A549 (cell line): ENCODE results near the gene PRR9.

Experiments
- BHLHE40 ChIP-seq: IDR thresholded peaks from 2 replicates; pipeline ENCODE4 v1.6.1; 2012; ENCODE audit warnings: low read depth, low read length, inconsistent platforms
- CTCF ChIP-seq: fragments of >200 bp; sonication (Bioruptor Twin); formaldehyde crosslinking; IDR thresholded peaks from 3 replicates; pipeline ENCODE4 v1.5.1; 2016
- RAD21 ChIP-seq, 2 experiments: fragments of >200 bp in 1 of 2; sonication (Bioruptor Twin) in 1 of 2; formaldehyde crosslinking in 1 of 2; IDR thresholded peaks in 1 of 2; conservative IDR thresholded peaks in 1 of 2; 2 replicates in 1 of 2; 3 replicates in 1 of 2; pipeline ENCODE4 v1.6.1; 2012 to 2018; ENCODE audit warnings: inconsistent platforms in 1 of 2
- TF ChIP-seq, protein P1 (sequence below): IDR thresholded peaks from 2 replicates; pipeline ENCODE4 v1.6.1; 2012

DNA sequence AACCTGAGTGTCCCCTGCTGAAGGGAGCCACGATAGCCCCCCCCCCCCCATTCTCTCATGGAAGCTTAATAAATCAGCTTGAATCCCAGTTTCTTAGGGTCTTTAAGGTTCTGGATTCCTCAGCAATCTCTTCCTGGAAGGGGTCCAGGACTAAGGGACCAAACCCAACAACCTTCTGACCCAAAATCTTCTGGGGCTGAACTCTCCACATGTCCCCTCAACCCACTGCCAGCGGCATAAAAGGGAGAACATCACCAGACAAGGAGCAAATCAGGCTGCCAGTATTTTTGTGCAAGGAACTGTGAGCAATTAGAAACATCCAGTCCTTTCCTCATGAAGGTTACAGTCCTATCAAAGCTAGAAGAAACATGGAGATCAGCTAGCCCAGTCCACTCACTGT, 29.4 kb downstream of the PRR9 start:
- TF ChIP-seq CTCF (no peak), RAD21 (conservative IDR thresholded peaks at IDR 0.05 in 1 of 2, IDR thresholded peaks at IDR 0.05 in 1 of 2) (no peak), BHLHE40 (no peak)
- TF ChIP-seq, protein P1, sequence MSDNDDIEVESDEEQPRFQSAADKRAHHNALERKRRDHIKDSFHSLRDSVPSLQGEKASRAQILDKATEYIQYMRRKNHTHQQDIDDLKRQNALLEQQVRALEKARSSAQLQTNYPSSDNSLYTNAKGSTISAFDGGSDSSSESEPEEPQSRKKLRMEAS = no peak
